Measurements from ENCODE around the gene TOX2. TPM values are rescaled to one million over a fixed set of nuclear protein-coding genes. Genes with fewer than 3 reads are reported as not detected.

Gene TOX2
- total and polyA plus RNA-seq, 5 experiments from 2014 or later = 0.31 to 1.3 (median 1.2) TPM

DNA sequence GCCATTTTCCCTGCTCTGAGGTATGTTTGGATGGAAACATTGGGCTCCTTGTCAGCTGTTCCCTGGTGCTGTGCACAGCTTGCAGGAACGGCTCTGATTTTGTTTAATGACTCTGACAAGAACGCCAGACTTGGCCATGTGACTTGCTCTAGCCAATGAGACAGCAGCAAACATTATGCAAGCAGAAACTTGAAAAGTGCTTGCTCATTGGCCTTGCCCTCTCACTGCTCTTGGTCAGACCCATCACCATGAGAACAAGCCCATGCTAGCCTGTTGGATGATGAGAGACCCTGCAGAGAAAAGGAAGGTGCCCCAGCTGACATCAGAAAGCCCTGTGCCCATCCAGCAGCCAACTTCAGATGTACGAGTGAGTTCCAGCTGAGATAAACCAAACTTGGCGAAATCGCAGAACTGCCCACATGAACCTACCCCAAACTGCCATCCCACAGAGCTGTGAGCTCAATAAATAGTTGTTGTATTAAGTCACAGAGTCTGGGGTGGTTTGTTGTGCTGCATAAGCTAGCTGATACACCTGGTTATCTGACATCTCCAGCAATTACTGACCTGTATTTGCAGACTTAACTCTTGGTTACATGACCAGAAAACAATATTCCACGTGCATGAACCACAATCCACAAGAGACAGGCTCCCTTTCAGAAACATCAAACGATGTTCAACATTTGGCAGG is 175.5 kb downstream of the TOX2 start:
- Mint-ChIP-seq H3K9me3 (no peaks in the 10 kb centered on the region), H3K27me3 (peaks cover 4 to 19% (median 6%) of the 10 kb centered on the region in 5 donors), H3K36me3 (no peaks in the 10 kb centered on the region), H3K27ac (no peak overlapping the region), H3K4me3 (no peak overlapping the region), H3K4me1 (peaks cover 0 to 4% (median 0%) of the 10 kb centered on the region in 4 donors)
- DNase-seq (no peak), ATAC-seq (no peak)
- POLR2A ChIA-PET = no interaction called here

GRCh38 chr20:44091026-44091425 is 176.4 kb downstream of the TOX2 start:
- H3K27me3 Mint-ChIP-seq = peaks cover 4 to 23% (median 6%) of the 10 kb centered on the region in 5 donors
- no peaks in the 10 kb centered on the region for H3K9me3 Mint-ChIP-seq
- peaks cover 0 to 4% (median 0%) of the 10 kb centered on the region in 4 donors for H3K4me1 Mint-ChIP-seq
- no peak overlapping the region for H3K27ac Mint-ChIP-seq
- H3K36me3 Mint-ChIP-seq = no peaks in the 10 kb centered on the region
- POLR2A ChIA-PET = no interaction called here
- DNase-seq = no peak
- H3K4me3 Mint-ChIP-seq = no peak overlapping the region
- no peak for ATAC-seq

- Mint-ChIP-seq H3K27ac (peak overlapping the region in 3 of 10 donors; percentile 35 to 72 (median 60)), H3K9me3 (no peaks in the 10 kb centered on the region), H3K4me3 (no peak overlapping the region), H3K27me3 (peaks cover 3 to 32% (median 9%) of the 10 kb centered on the region in 5 donors), H3K4me1 (peaks cover 0 to 4% (median 0%) of the 10 kb centered on the region in 4 donors), H3K36me3 (no peaks in the 10 kb centered on the region)
- DNase-seq (peak in 2 of 10 donors; percentile 19 to 37), ATAC-seq (no peak)
- POLR2A ChIA-PET = interaction anchor here (0.6 kb wide), 1 partner anchor 9 kb away, joined by 3 read pairs; no protein-coding TSS in a partner anchor
These were observed 178.0 kb downstream of the TOX2 start for GRCh38 chr20:44092551-44093248.

DNA sequence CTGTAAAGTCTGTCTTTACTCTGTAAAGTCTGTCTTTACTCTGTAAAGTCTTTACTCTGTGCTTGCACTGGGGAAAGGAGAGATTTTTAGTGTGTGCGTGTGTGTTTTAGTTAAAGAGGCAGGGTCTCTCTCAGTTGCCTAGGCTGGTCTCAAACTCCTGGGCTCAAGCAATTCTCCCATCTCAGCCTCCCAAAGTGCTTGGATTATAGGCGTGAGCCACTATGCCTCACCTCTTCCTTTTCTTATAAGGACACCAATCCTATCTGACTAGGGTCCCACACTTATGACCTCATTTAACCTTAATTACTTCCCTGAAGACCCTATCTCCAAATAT is 178.6 kb downstream of the TOX2 start:
- H3K4me1 Mint-ChIP-seq = peaks cover 0 to 4% (median 0%) of the 10 kb centered on the region in 4 donors
- DNase-seq (no peak), ATAC-seq (no peak)
- H3K4me3 Mint-ChIP-seq = no peak overlapping the region
- no peak overlapping the region for H3K27ac Mint-ChIP-seq
- peaks cover 3 to 37% (median 13%) of the 10 kb centered on the region in 5 donors for H3K27me3 Mint-ChIP-seq
- no peaks in the 10 kb centered on the region for H3K36me3 Mint-ChIP-seq
- no peaks in the 10 kb centered on the region for H3K9me3 Mint-ChIP-seq
- POLR2A ChIA-PET = no interaction called here

- no peak for ATAC-seq
- H3K9me3 Mint-ChIP-seq = peaks cover 0 to 2% (median 0%) of the 10 kb centered on the region in 9 donors
- no peaks in the 10 kb centered on the region for H3K36me3 Mint-ChIP-seq
- DNase-seq = no peak
- H3K4me3 Mint-ChIP-seq = no peak overlapping the region
- no peak overlapping the region for H3K27ac Mint-ChIP-seq
- peaks cover 11 to 62% (median 17%) of the 10 kb centered on the region in 5 donors for H3K27me3 Mint-ChIP-seq
- peaks cover 0 to 4% (median 0%) of the 10 kb centered on the region in 4 donors for H3K4me1 Mint-ChIP-seq
- POLR2A ChIA-PET = no interaction called here
These were observed 181.2 kb downstream of the TOX2 start for GRCh38 chr20:44095831-44096230.

DNA sequence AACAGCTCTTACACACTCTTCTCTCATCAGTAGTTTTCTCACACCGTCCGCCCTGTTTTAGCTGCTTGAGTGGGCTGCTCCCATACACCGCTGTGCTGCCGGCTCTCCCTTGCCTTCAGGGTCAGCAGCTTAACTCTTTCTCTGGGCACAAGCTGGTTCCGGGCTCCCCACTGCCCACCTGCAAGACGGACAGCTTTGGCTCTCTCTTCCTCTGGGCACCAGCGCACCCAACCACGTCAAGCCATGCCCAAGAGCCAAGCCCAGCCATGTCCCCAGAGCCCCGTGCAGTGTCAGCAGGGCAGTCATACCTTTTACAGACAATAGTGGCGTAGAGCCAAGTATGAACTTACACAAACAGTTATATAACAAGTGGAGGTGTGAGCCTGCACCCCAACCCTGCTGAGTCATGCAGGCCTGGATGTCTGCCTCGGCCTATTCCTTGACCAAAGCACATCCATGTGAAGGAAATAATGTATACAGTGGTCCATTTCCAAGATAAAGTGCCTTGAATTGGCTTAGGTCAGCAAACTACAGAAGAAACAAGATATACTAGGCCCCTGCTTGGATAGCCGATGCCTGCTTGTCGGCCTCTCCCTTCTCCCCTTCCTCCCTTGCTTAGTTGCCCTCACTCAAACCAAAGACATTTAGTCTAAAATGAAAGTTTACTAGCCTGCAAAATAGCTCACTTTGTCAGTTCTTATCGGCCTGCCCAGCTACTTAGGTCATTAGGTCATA is 183.0 kb downstream of the TOX2 start:
- POLR2A ChIA-PET = no interaction called here
- no peak for DNase-seq
- Mint-ChIP-seq H3K36me3 (peaks cover 0 to 12% (median 0%) of the 10 kb centered on the region in 3 donors), H3K27me3 (peaks cover 19 to 72% (median 27%) of the 10 kb centered on the region in 5 donors), H3K4me3 (no peak overlapping the region), H3K9me3 (peaks cover 0 to 16% (median 3%) of the 10 kb centered on the region in 9 donors), H3K27ac (no peak overlapping the region), H3K4me1 (peaks cover 0 to 4% (median 0%) of the 10 kb centered on the region in 4 donors)
- no peak for ATAC-seq

GRCh38 chr20:44098256-44098630 is 183.6 kb downstream of the TOX2 start:
- no peak overlapping the region for H3K4me3 Mint-ChIP-seq
- no peak overlapping the region for H3K27ac Mint-ChIP-seq
- no peaks in the 10 kb centered on the region for H3K4me1 Mint-ChIP-seq
- DNase-seq (no peak), ATAC-seq (no peak)
- peaks cover 0 to 22% (median 6%) of the 10 kb centered on the region in 9 donors for H3K9me3 Mint-ChIP-seq
- POLR2A ChIA-PET = no interaction called here
- peaks cover 0 to 12% (median 0%) of the 10 kb centered on the region in 3 donors for H3K36me3 Mint-ChIP-seq
- H3K27me3 Mint-ChIP-seq = peaks cover 15 to 67% (median 24%) of the 10 kb centered on the region in 5 donors

- POLR2A ChIA-PET = no interaction called here
- Mint-ChIP-seq H3K4me1 (no peaks in the 10 kb centered on the region), H3K9me3 (peaks cover 0 to 26% (median 6%) of the 10 kb centered on the region in 9 donors), H3K27me3 (peaks cover 15 to 67% (median 28%) of the 10 kb centered on the region in 5 donors), H3K27ac (no peak overlapping the region), H3K4me3 (no peak overlapping the region), H3K36me3 (peaks cover 0 to 12% (median 0%) of the 10 kb centered on the region in 3 donors)
- no peak for ATAC-seq
- DNase-seq = no peak
These were observed 184.0 kb downstream of the TOX2 start for GRCh38 chr20:44098657-44099056.

GRCh38 chr20:44099832-44100231 is 185.2 kb downstream of the TOX2 start:
- H3K27me3 Mint-ChIP-seq = peaks cover 26 to 74% (median 31%) of the 10 kb centered on the region in 5 donors
- peaks cover 0 to 26% (median 6%) of the 10 kb centered on the region in 9 donors for H3K9me3 Mint-ChIP-seq
- no peaks in the 10 kb centered on the region for H3K4me1 Mint-ChIP-seq
- no peak for DNase-seq
- no peak overlapping the region for H3K4me3 Mint-ChIP-seq
- H3K27ac Mint-ChIP-seq = no peak overlapping the region
- peaks cover 0 to 12% (median 0%) of the 10 kb centered on the region in 3 donors for H3K36me3 Mint-ChIP-seq
- ATAC-seq = no peak
- POLR2A ChIA-PET = no interaction called here

- peaks cover 6 to 35% (median 13%) of the 10 kb centered on the region in 9 donors for H3K9me3 Mint-ChIP-seq
- H3K27me3 Mint-ChIP-seq = peaks cover 36 to 88% (median 46%) of the 10 kb centered on the region in 5 donors
- DNase-seq (no peak), ATAC-seq (no peak)
- H3K36me3 Mint-ChIP-seq = peaks cover 0 to 19% (median 4%) of the 10 kb centered on the region in 3 donors
- no peaks in the 10 kb centered on the region for H3K4me1 Mint-ChIP-seq
- H3K4me3 Mint-ChIP-seq = no peak overlapping the region
- H3K27ac Mint-ChIP-seq = no peak overlapping the region
- POLR2A ChIA-PET = no interaction called here
These were observed 187.9 kb downstream of the TOX2 start for GRCh38 chr20:44102582-44102981.

DNA sequence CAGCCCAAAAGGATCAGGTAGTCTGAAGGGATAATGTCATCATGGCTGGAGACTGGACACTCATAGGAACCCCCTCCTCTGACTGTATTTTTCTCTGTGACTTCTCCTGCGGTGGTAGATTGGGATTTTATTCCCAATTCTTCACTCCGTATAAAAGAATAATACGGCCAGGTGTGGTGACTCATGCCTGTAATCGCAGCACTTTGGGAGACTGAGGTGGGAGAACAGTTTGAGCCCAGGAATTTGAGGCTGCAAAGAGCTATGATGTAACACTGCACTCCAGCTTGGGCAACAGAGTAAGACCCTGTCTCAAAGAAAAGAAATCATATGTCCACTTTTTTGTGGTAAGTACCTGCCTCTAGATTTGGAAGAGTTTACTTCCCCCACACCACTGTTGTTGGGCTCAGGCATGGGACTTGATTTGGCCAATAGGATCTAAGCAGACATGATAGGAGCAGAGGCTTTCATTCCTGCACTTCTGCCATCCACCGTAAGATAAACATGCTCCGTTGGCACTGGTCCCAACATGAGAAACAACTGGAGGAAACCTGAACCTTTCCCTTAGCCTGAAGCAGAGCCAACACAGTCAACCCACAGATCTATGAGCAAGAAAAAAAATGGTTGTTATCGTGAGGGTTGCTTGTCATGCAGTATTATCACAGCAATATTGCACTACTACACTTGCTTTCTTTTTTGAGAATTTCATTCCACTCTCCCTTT is 190.3 kb downstream of the TOX2 start:
- peaks cover 5 to 32% (median 12%) of the 10 kb centered on the region in 3 donors for H3K36me3 Mint-ChIP-seq
- no peak for ATAC-seq
- POLR2A ChIA-PET = no interaction called here
- H3K4me3 Mint-ChIP-seq = no peak overlapping the region
- H3K27ac Mint-ChIP-seq = no peak overlapping the region
- no peak for DNase-seq
- peaks cover 35 to 87% (median 55%) of the 10 kb centered on the region in 5 donors for H3K27me3 Mint-ChIP-seq
- H3K4me1 Mint-ChIP-seq = no peaks in the 10 kb centered on the region
- peaks cover 11 to 52% (median 23%) of the 10 kb centered on the region in 9 donors for H3K9me3 Mint-ChIP-seq

GRCh38 chr20:44106615-44107014 is 192.0 kb downstream of the TOX2 start:
- Mint-ChIP-seq H3K36me3 (peaks cover 5 to 26% (median 12%) of the 10 kb centered on the region in 3 donors), H3K27ac (no peak overlapping the region), H3K4me1 (no peaks in the 10 kb centered on the region), H3K9me3 (peaks cover 11 to 47% (median 23%) of the 10 kb centered on the region in 9 donors), H3K27me3 (peaks cover 25 to 84% (median 47%) of the 10 kb centered on the region in 5 donors), H3K4me3 (no peak overlapping the region)
- DNase-seq (no peak), ATAC-seq (no peak)
- POLR2A ChIA-PET = no interaction called here
